Esophagus (tissue), 2 donors: ENCODE measurements around the gene PRDM15. TPM values are rescaled to one million over a fixed set of nuclear protein-coding genes. Genes with fewer than 3 reads are reported as not detected.

Experiments
- H3K27ac ChIP-seq, 2 donors: one replicate each; pipeline ENCODE4 v1.5.1; 2013; ENCODE audit warnings: low read depth in 2 of 2, mild to moderate bottlenecking in 2 of 2, inconsistent platforms in 1 of 2, low read length in 1 of 2, moderate library complexity in 1 of 2
- H3K27me3 ChIP-seq, 2 donors: one replicate each; pipeline ENCODE4 v1.6.1; 2013; ENCODE audit warnings: low read length in 2 of 2, control low read depth in 1 of 2, mild to moderate bottlenecking in 1 of 2; ENCODE audit not compliant: insufficient read depth in 2 of 2, control insufficient read depth in 1 of 2
- H3K36me3 ChIP-seq, 2 donors: one replicate each; pipeline ENCODE4 v1.6.1; 2013; ENCODE audit warnings: low read length in 1 of 2; ENCODE audit not compliant: control insufficient read depth in 2 of 2, insufficient read depth in 2 of 2
- H3K4me1 ChIP-seq, 2 donors: one replicate each; pipeline ENCODE4 v1.6.1; 2013; ENCODE audit warnings: low read length in 1 of 2; ENCODE audit not compliant: control insufficient read depth in 2 of 2, insufficient read depth in 2 of 2
- H3K4me3 ChIP-seq, 2 donors: one replicate each; pipeline ENCODE4 v1.5.1; 2013; ENCODE audit warnings: low read length in 2 of 2, mild to moderate bottlenecking in 2 of 2, low read depth in 1 of 2, moderate library complexity in 1 of 2
- H3K9me3 ChIP-seq, 2 donors: one replicate each; pipeline ENCODE4 v1.6.1; 2013; ENCODE audit warnings: mild to moderate bottlenecking in 2 of 2, low read depth in 1 of 2, low read length in 1 of 2, moderate library complexity in 1 of 2; ENCODE audit not compliant: control insufficient read depth in 2 of 2, insufficient read depth in 1 of 2
- WGBS, 2 donors: extraction: QIAGEN DNeasy Blood & Tissue Kit; methylation state at CpG; one replicate each; pipeline ENCODE4 v1.1.7; 2013; 5-methylcytosine and 5-hydroxymethylcytosine counted together
- polyA plus RNA-seq, 2 donors: library from polyadenylated mRNA; stranded (reverse); fragments of 200-250 nt; gene quantifications; one replicate each; pipeline ENCODE4 v1.2.3, GENCODE V29; 2013
- donor health status: healthy with polysubstance abuse.
- donor health status: Bipolar disorder and iron deficiency.

Gene PRDM15
- polyA plus RNA-seq, 2 donors: 2.2 to 4.4 TPM

- H3K27me3 ChIP-seq: no peaks in the 10 kb centered on the region
- no peak overlapping the region for H3K4me3 ChIP-seq
- peak overlapping the region in 1 of 2 donors; percentile 36 for H3K27ac ChIP-seq
- H3K9me3 ChIP-seq: no peaks in the 10 kb centered on the region
- H3K36me3 ChIP-seq: no peaks in the 10 kb centered on the region
- WGBS, 2 donors: 85 to 91% methylated on average over 15 of the region's 15 CpGs
- H3K4me1 ChIP-seq: peaks cover 0 to 3% of the 10 kb centered on the region in 2 donors
Measured at GRCh38 chr21:41784456-41785102, 94.6 kb downstream of the PRDM15 start.

GRCh38 chr21:41783476-41784180, 95.5 kb downstream of the PRDM15 start:
- WGBS, 2 donors: 34 to 35% methylated on average over 18 of the region's 18 CpGs

GRCh38 chr21:41781050-41781410, 98.1 kb downstream of the PRDM15 start:
- Histone ChIP-seq H3K9me3 (no peaks in the 10 kb centered on the region), H3K36me3 (no peaks in the 10 kb centered on the region), H3K27ac (no peak overlapping the region), H3K27me3 (no peaks in the 10 kb centered on the region), H3K4me1 (peaks cover 0 to 9% of the 10 kb centered on the region in 2 donors), H3K4me3 (no peak overlapping the region)
- WGBS, 2 donors: 84 to 85% methylated on average over 2 of the region's 2 CpGs

More at GRCh38 chr21:41783476-41784180, 95.5 kb downstream of the PRDM15 start:
- peaks cover 0 to 3% of the 10 kb centered on the region in 2 donors for H3K4me1 ChIP-seq
- no peaks in the 10 kb centered on the region for H3K36me3 ChIP-seq
- H3K9me3 ChIP-seq: no peaks in the 10 kb centered on the region
- H3K27ac ChIP-seq: peak overlapping the region; percentile 36 to 69
- H3K27me3 ChIP-seq: no peaks in the 10 kb centered on the region
- no peak overlapping the region for H3K4me3 ChIP-seq

DNA sequence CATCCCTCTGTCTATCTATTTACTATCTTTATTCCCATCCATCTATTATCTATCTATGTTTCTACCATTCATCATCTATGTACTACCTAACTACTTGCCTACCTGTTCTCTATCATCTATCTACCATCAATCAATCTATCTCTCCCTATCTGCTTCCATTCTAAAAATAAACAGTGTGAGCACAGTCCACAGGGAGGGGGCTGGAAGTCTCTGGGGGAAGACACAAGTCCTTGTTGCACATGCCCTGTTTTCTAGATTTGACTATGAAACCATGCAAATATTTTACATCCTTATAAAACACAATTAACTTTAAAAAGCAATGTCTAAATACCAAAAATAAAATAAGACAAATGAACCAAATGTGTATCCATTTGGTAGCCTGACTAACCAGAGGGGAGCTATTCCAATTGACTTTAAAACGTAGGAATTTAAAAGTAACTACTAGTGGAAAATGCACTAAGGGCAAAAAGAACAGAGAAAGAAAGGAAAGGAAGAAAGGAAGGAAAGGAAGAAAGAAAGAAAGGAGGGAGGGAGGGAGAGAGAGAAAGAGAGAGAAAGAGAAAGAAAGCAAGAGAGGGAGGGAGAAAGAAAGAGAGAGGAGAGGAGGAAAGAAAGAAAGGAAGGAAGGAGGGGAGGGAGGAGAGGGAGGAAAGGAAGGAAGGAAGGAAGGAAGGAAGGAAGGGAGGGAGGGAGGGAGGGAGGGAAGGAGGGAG, 98.7 kb downstream of the PRDM15 start:
- H3K36me3 ChIP-seq: no peaks in the 10 kb centered on the region
- no peak overlapping the region for H3K27ac ChIP-seq
- no peak overlapping the region for H3K4me3 ChIP-seq
- WGBS, 2 donors: 58 to 70% methylated on average over 1 of the region's 1 CpG
- peaks cover 0 to 9% of the 10 kb centered on the region in 2 donors for H3K4me1 ChIP-seq
- no peaks in the 10 kb centered on the region for H3K9me3 ChIP-seq
- no peaks in the 10 kb centered on the region for H3K27me3 ChIP-seq

DNA sequence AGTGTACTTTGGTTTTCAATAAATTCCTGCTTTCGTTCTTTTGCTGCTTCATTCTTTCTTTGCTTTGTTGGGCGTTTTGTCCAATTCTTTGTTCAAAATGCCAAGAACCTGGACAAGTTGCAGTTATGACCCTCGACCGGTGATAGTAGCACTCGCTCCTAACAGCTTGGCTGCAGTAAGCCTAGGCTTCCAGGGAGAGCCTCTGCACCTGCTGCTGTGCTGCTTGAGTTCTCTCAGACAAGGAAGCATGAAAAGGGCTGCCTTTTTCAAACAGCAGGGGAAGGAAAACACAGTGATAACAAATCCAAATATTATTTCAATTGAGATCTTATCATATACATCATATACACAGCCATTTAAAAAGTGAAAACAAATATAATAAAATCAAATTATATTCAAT, 99.5 kb downstream of the PRDM15 start:
- H3K36me3 ChIP-seq: no peaks in the 10 kb centered on the region
- no peaks in the 10 kb centered on the region for H3K9me3 ChIP-seq
- peaks cover 0 to 17% of the 10 kb centered on the region in 2 donors for H3K4me1 ChIP-seq
- no peak overlapping the region for H3K4me3 ChIP-seq
- H3K27me3 ChIP-seq: no peaks in the 10 kb centered on the region
- WGBS, 2 donors: 47 to 67% methylated on average over 5 of the region's 5 CpGs
- H3K27ac ChIP-seq: no peak overlapping the region

DNA sequence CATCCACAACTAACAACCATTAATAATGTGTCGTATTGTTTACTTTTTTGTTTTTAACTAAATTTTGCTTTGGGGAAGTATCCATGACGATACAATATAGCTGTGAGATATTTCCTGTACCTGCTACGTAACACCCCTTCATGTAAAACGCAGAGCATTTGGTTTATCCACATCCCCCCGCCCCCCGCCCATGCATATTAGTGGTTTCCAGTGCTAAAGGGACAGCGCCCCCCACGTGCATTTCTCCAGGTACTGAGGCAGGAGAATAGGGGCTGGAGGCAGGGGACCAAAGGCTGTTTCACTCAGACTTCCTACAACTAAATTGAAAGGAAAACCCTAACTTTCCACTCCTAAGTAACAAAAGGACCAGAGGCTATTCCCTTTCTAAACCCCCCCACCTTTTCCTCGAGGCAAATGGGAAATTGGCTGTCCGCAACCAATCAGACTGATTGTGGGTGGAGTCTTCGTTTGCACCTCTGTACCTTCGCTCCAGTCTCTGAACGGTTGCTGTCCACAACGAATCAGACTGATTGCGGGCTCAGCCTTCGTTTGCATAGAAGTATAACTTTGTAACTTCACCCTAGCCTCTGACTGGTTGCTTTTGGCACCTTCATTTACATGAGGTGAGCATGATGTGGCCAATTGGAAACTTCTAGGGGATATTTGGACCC, 100.1 kb downstream of the PRDM15 start:
- Histone ChIP-seq H3K27me3 (no peaks in the 10 kb centered on the region), H3K4me1 (peaks cover 0 to 17% of the 10 kb centered on the region in 2 donors), H3K36me3 (no peaks in the 10 kb centered on the region), H3K27ac (no peak overlapping the region), H3K9me3 (no peaks in the 10 kb centered on the region), H3K4me3 (no peak overlapping the region)
- WGBS, 2 donors: 27 to 37% methylated on average over 16 of the region's 16 CpGs

DNA sequence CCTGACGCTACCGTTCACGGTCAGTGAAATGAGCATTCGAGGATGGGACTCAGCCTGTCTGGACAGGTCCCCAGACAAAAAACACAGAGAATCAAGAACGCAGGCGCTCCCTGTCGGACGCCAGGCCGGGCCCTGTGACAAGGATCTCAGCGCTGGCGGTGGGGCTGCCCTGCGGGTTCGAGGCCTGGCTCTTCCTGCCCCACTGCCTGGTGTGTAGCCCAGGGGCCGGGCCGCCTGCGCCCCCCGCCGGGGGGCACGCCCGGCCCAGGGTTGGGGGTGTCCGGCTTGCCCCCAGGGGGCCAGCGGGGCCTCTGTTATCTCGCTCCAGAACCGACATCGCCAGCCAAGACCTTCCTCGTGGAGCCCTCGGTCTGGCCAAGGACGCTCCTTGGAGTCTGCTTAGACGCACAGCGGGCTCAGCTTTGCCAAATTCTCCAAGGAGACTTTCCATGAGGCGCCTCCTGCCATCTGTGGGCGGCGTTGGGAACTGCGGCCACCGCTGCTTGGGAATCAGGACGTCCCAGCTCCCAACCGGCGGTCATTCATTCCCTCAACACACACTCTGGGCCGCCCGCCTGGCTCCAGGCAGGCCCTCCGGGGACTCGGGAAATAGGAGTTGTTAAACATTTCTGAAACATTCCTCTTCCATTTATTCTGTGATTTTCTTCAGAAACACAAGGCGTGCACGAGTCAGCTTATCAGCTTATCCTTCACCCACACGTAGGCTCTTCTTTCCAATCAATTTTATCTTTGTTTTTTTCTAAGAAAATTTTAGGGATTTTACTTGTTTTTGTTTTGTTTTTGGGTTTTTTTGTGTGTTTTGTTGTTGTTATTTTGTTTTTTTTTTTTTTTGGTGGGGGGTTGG, 101.0 kb downstream of the PRDM15 start:
- Histone ChIP-seq H3K27ac (peak overlapping the region; percentile 76 to 86), H3K4me3 (no peak overlapping the region), H3K4me1 (peaks cover 0 to 15% of the 10 kb centered on the region in 2 donors), H3K9me3 (no peaks in the 10 kb centered on the region), H3K27me3 (no peaks in the 10 kb centered on the region), H3K36me3 (no peaks in the 10 kb centered on the region)
- WGBS, 2 donors: 14 to 28% methylated on average over 43 to 45 of the region's 45 CpGs

GRCh38 chr21:41776778-41777177, 102.4 kb downstream of the PRDM15 start:
- no peaks in the 10 kb centered on the region for H3K36me3 ChIP-seq
- WGBS, 2 donors: 83 to 87% methylated on average over 4 of the region's 4 CpGs
- peak overlapping the region in 1 of 2 donors; percentile 76 for H3K27ac ChIP-seq
- H3K4me3 ChIP-seq: no peak overlapping the region
- peaks cover 0 to 15% of the 10 kb centered on the region in 2 donors for H3K4me1 ChIP-seq
- H3K9me3 ChIP-seq: no peaks in the 10 kb centered on the region
- H3K27me3 ChIP-seq: no peaks in the 10 kb centered on the region

DNA sequence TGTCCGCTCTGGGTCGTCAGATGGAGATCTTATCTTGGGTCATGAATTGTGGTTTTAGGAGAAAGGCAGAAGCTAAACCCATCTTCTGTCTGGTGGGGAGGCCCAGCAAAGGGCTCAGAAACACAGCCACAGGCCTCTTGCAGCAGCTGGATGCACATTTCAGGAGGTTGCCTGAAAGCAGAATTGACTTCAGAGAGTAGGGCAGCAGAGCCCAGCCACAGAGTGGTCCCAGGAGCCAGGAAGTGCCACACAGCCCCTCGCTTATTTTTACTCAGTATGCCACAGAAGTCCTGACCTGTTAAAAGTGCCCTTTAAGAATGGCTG, 104.0 kb downstream of the PRDM15 start:
- Histone ChIP-seq H3K4me3 (no peak overlapping the region), H3K27me3 (no peaks in the 10 kb centered on the region), H3K4me1 (peaks cover 0 to 15% of the 10 kb centered on the region in 2 donors), H3K27ac (no peak overlapping the region), H3K9me3 (no peaks in the 10 kb centered on the region), H3K36me3 (no peaks in the 10 kb centered on the region)
- WGBS, 2 donors: 46 to 54% methylated on average over 3 of the region's 3 CpGs
